ENCODE results near the gene DNAAF8.
A peak's percentile ranks its signal among the peaks of the same experiment; 100 is the strongest.

The DNAAF8 gene

DNA sequence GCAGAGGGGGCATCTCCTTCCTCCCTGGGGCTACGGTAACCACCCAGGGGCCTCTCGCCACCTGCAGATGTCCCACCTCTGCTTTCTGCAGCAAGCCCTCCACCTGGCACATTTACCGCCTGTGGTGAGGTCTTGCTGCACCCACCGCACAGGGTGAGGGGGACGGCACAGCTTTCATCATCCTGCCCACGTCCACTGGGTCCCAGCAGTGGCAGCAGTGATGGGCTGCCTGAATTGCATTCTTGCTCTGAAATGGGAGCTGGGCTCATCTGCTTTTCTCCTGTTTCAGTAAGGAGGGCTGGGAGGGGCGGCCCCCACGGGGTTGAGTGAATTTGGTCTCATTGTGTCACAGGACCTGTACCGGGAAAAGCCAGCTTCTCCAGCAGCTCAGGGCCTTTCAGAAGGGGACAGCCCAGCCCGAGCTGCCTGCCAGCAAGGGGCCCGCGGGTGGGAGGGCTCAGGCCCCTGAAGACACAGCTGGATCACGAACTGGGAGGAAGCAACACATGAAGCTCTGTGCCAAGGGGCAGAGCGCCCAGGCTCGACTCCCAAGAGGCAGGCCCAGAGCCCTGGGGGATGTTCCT is 12.7 kb downstream of the DNAAF8 start:
- intact Hi-C loops (cut with DNase I), result no loop called here
- DNase-seq, result peak in 4 of 10 donors; percentile 22 to 90 (median 59)

DNA sequence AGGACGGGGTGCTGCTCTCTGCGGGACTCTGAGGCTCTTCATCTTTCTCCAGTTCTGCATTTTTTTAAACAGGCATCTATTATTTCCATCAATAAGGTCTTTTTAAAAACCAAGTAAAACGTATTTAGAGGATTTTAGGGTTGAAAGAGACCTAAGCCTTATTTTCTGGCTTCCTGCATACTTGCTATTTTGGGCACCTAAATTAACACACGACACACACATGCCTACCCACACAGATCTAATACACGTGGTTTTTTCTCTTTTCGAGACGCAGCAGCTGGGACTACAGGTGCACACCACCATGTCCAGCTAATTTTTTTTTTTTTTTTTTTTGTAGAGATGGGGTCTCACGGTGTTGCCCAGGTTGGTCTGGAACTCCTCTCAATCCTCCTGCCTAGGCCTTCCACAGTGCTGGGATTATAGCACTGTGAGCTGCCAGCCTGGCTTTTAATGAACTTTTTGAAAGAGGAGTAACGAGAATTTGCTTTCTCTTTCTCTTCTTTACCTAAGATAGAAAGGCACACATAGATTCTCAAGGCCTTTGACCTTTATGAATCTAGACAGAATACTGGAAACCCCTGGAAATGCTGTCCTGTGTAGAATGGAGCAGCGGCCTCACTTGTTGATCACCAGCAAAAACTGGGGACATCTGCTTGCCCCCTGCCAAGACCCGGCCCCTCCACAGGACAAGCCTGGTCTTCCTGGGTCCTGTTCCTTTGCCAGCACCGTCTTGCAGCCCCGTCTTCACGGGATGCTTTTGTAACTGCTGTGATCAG is 13.8 kb downstream of the DNAAF8 start:
- intact Hi-C loops (cut with DNase I), result no loop called here
- no peak for DNase-seq

DNA sequence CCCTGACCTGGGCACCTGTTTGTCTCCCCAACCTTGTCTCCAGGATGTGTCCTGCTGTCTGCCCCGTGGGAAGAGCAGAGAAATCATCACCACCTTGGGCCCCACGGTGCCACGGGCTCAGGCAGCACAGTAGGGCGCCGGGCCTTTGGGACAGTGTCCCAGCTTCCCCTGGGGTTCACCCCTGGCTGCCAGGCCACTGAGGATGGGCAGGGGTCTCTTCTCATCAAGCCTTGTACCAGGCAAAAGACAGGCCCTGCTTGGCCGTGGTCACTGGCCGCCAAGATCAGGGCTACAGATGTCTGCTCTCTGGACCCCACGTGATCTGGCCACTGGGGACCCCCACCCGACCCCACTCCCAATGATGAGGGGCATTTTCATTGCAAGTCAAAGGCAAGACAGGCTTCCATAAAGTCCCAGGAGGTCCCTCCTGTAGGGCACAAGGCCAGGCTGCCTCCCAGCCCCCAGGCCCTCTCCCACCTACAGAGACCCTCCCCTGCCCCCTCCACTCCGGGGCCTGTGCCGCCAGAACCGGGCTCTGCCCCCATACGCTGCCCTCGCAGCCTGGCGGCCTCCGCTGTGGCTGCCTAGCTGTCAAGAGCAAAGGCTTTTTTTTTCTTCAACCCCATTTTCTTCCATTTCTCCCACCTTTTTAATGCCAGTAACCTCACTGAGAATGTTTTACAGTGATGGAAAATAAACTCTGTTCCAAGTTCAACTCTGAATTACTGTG is 14.5 kb downstream of the DNAAF8 start:
- no peak for DNase-seq
- intact Hi-C loops (cut with DNase I), result no loop called here

DNA sequence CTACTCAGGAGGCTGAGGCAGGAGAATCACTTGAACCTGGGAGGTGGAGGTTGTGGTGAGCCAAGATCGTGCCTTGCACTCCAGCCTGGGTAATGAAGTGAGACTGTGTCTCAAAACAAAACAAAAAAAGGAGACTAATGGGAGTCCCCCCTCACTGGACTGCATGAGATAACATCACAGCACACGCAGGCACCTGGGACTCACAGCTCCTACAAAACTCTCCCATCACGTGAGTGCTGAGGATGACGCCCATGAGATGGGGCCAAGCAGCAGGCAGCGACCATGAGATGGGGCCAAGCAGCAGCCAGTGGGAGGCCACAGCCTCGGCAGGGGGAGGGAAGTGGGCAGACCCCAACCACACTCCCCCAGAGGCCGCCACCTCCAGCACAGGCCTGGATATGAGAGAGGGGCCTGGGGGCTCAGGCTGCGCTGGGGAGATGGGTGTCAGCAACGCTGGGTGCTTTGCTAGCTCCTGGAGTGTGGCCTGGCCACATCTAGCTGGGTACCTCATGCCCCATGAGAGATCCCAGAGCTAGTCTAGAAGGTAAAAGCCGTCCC is 15.4 kb downstream of the DNAAF8 start:
- intact Hi-C loops (cut with DNase I), result no loop called here
- DNase-seq, result no peak

DNA sequence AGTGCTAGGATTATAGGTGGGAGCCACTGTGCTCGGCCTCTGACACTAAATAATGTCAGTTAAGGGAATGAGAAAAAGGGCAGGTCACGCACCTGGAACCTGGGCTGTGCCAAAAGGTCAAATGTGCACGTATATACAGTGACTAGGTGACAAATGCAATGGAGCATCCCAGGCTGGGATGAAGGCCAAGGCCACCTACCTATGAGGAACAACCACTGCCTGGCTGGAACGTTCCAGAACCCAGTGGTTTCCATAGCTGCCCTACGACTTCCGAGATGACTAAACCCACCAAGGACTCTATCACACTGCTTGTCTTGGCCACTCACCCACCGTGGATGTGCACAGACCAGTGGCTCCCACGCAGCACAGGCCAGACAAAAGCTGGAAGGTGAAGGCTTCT is 16.6 kb downstream of the DNAAF8 start:
- intact Hi-C loops (cut with DNase I), result no loop called here
- DNase-seq, result no peak

DNA sequence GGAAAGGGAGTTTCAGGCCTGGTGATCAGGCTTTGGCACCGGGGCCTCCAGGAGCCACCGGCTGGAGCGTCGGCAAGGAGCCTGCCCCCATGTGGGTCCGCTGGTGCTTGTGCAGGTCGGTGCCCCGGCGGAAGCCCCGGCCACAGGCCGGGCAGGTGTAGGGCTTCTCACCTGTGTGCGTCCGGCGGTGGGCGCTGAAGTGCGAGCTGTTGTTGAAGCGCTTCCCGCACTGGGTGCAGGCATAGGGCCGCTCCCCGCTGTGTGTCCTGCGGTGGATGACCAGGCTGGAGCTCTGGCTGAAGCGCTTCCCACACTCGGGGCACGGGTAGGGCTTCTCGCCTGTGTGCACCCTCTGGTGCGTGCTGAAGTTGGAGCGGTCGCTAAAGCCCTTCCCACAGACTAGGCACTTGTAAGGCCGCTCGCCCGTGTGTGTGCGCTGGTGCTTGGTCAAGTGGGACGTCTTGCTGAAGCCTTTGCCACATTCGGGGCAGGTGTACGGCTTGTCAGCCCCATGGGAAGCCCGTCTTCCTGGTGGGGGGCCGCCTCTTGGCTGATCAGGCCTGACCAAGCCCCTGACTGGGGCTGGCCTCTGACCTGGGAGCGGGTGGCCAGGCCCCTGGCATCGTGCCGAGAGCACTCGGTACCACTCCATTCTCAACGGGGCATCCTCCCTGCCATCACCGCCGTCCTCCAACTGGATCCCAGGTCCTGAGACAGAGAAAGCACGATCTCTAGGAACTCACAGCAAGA is 18.2 kb downstream of the DNAAF8 start:
- intact Hi-C loops (cut with DNase I), result no loop called here
- no peak for DNase-seq

DNA sequence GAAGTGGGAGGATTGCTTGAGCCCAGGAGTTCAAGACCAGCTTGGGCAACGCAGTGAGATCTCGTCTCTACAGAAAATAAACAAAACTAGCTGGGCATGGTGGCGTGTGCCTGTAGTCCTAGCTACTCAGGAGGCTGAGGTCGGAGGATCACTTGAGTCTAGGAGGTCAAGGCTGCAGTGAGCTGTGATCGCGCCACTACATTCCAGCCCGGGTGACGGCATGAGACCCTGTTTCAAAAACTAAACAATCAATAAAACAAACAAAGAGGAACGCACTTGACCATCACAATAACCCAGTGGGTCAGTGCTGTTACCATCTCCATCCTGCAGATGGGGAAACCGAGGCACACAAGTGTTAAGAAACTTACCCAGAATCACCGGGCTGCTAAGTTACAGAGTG is 18.9 kb downstream of the DNAAF8 start:
- intact Hi-C loops (cut with DNase I), result no loop called here

DNA sequence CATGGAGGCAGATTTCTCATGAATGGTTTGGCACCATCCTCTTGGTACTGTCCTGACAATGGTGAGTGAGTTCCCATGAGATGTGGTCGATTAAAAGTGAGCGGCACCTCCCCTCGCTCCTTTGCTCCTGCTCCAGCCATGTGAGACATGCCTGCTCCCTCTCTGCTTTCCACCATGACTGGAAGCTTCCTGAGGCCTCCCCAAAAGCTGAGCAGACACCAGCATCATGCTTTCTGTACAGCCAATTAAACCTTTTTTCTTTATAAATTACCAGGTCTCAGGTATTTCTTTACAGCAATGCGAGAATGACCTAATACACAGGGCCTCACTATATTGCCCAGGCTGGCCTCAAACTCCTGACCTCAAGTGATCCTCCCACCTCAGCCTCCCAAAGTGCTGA is 20.5 kb downstream of the DNAAF8 start:
- intact Hi-C loops (cut with DNase I), result no loop called here
- DNase-seq, result no peak

More for the DNA sequence above, 18.9 kb downstream of the DNAAF8 start:
- no peak for DNase-seq

DNA sequence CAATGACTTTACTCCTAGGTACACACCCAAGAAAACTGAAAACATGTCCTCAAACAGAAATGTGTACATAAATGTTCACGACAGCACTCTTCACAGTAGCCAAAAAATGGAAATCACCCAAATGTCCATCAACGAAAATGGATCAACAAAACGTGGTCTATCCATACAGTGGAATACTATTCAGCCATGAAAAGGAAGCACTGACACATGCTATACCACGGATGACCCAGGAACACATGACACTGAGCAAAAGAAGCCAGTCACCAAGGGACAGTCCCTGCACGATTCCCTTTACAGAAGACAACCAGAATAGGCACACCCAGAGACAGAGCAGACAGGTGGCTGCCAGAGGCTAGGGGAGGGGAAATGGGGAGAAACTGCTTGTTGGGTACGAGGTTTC is 21.4 kb downstream of the DNAAF8 start:
- no peak for DNase-seq
- intact Hi-C loops (cut with DNase I), result no loop called here

DNA sequence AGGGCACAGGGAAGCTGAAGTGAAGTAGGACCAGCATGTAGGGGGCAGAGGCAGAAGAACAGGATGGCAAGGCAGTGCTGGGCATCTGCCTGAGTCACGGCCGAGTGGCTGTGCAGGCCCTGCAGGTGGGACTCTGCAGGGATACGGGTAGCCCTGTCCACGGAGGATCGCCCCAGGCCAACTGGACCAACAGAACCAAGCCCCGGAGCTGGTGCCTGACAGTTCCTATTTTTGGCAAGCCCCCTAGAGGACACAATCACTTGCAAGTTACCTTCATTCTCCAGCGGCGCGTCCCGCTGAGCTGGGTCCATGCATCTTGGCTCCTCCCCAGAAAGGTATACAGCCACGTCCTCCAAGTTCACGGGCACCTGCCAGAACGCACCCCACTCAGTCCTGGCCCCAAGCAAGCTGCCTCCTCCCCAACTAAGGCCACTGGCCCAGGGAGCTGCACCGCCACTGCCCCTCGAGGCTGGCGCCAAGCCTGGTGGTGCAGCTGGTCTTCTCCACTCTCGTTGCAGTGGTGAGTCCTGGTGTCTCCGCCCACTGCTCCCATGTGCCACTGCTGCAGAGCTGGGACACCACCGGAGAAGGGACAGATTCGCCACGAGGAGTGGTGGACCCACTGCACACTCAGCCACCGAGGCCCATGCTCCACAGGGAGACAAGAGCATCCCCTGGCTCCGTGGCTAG is 26.0 kb downstream of the DNAAF8 start:
- intact Hi-C loops (cut with DNase I), result no loop called here
- DNase-seq, result no peak

DNA sequence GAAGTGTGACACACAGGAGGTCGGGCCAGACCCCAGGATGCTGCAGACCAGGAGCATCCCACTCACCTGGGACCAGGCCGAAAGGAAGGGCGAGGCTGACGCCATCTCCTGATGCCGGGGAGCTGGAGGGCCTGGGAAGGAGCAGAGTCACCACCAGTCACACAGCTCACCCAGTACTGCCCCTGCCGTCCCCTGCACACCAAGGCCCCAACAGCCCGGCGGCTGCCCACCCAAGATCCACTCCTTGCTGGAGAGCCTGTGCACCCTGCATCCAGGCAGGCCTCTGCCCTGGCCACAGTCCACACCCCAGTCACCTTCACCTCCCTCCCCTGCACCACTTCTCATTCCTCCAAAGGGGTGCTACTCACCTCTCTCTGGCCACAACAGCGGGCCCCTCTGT is 27.9 kb downstream of the DNAAF8 start:
- peak in 1 of 10 donors; percentile 79 for DNase-seq
- intact Hi-C loops (cut with DNase I), result no loop called here

DNA sequence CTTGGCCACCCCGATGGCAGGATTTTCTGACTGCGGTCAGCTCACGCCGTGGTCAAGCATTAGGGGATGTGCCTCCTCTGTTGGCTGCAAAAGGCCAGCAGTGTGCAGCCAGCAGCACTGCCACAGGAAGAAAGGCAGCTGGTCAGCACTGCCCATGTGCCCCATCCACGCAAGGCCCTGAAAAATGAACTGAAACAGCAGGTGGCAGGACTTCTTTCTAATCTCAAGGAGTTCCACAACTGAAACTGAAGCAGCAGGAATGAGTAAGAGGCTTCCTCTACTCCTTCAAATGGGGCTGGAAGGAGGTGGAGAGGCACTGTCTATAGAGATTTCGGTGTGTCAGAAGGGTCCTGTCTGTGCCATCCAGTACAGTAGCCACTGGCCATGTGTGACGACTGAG is 29.5 kb downstream of the DNAAF8 start:
- no peak for DNase-seq
- intact Hi-C loops (cut with DNase I), result no loop called here

DNA sequence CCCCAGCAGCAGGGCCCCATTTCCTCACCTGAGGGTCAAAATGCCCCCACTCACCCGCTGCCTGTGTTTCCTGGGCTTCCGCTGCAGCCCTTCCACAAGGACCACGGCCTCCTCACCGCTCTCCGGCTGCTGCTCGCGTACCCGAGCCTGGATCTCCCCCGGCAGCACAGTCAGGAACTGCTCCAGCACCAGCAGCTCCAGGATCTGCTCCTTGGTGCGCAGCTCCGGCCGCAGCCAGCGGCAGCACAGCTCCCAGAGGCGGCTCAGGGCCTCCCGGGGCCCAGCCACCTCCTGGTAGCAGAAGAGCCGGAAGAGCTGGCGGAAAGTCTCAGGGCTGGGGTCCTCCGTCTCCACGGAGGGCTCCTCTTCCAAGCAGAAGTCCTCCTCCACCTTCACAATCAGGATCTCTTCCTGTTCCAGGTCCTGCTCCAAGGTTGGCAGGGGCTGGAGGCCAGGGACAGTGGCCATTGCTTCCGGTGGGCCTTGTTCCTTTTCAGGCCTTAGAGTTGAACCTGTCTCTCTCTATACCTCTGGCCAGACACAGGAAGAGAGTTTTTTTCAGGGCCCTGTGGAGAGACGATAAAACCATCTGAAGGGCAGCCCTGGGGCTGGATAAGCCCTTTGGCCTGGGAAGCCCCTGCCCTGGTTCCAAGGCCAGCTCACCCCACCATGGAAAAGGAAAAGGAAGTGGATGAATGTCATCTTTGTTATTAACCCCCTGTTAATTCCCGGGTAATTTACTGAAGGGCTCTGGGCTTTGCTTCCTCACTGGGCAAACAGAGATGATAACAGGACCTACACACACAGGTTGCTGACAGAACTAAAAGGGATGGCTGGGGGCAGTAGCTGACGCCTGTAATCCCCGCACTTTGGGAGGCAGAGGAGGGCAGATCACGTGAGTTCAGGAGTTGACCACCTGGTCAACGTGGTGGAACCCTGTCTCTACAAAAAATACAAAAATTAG is 31.5 kb downstream of the DNAAF8 start:
- intact Hi-C loops (cut with DNase I), result loop anchor here (2.0 to 5.0 kb wide), 2 partner anchors 31 to 82 kb away; partner anchors contain the start of genes ANKS3, DNAAF8, GLYR1 and UBN1
- peak in 1 of 10 donors; percentile 75 for DNase-seq

DNA sequence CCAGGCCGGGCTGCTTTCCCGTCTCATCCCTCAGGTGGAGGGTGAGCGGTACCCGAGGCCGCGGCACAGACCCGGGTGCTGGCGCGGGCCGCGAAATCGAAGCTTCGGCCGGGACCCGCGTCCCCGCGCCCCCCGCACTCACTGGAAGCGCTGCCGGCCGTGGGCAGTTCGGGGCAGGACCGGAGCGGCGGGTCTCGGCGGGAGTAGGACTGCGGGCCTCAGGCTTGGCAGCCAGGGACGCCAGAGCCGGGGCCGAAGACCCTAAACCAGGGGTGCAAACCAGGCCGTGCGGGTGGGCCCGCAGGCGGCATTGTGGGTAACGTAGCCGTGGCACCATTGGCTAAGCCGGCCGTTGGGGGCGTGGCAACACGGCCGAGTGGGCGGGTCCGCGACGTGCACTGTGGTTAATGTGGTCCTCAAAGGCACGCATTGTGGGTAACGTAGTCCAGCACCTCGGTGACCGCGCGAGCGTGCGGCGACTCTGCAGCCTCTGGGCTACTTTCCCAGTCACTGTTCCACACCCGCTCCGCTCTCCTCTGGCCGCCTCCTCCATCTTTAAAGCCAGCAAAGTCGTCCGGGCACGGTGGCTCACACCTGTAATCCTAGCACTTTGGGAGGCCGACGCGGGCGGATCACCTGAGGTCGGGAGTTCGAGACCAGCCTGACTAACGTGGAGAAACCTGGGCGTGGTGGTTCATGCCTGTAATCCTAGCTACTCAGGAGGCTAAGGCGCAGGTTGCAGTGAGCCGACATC is 32.7 kb downstream of the DNAAF8 start, which contains the start of gene ZNF500:
Gene ZNF500, minus strand, starts transcription at position 288 of the 754 bp plus-strand sequence. CDS start 1,184 bp downstream, outside the sequence.
- peak; percentile 97 to 100 (median 99) for DNase-seq
- intact Hi-C loops (cut with DNase I), result loop anchor here (1.0 to 5.0 kb wide), 3 partner anchors 32 to 80 kb away; partner anchors contain the start of genes ANKS3, DNAAF8, GLYR1 and UBN1

DNA sequence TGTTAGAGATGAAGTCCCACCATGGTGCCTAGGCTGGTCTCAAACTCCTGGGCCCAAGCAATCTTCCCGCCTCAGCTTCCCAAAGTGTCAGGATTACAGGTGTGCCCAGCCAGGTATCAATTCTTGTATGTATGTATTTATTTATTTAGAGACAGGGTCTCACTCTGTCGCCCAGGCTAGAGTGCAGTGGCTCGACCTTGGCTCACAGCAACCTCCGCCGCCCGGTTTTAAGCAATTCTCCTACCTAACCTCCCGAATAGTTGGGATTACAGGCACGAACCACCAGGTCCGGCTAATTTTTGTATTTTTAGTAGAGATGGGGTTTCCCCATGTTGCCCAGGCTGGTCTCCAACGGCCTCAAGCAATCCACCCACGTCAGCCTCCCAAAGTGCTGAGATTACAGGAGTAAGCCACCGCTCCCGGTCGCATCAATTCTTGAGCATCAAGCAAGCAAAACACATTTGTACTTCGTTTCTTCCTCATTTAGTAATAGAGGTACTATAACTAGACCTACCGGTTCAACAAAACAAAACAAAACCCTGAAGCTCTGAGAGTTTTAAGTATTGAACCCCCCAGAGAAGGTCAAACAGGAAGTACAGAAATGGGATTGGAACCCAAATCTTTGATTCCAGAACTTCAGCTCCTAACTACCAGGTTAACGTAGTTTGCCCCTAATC is 33.7 kb downstream of the DNAAF8 start:
- DNase-seq, result peak in 1 of 10 donors; percentile 66
- intact Hi-C loops (cut with DNase I), result loop anchor here (1.0 to 5.0 kb wide), 3 partner anchors 32 to 79 kb away; partner anchors contain the start of genes ANKS3, DNAAF8, GLYR1 and UBN1

DNA sequence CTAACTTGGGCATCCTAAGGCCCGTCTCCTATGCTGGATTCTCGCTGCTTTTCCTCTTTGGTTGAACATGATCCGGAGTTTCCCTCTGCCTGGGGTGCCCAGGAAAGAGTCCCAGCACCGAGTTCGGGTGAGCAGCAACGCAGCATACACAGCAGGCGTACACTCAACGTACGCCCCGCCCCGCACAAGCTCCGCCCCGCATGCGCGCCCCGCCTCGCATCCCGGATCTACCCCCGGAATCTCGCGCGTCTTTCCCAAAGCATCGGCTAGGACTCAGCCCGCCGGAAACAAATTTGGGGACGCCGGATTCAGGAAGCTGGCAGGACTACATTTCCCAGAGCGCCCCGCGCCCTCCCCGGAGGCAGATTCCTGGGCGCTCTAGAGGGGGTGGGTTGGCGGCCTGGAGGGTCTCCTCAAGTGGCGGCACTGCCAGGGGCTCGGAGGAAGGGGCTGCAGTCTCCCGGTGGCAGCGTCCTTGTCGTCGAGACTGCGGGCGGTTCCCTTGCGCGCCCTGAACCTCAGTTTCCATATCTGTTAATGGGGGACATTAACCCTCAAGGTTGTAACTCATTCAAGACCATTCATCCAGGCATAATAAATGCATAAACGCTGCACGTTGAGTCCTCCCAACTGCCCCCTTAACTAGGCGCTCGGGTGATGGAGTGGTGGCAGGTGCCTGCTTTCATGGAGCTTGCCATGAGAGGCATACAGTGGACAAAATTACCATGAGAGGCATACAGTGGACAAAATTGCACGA is 34.4 kb downstream of the DNAAF8 start:
- intact Hi-C loops (cut with DNase I), result loop anchor here (5.0 kb wide), 1 partner anchor 79 kb away; the partner anchor contains the start of genes GLYR1 and UBN1

More for the DNA sequence above, 34.4 kb downstream of the DNAAF8 start:
- DNase-seq, result peak; percentile 92 to 100 (median 98)

All from posterior cingulate gyrus (tissue), 11 donors.